ENCODE data around the gene ZBTB21. TPM values are rescaled to one million over a fixed set of nuclear protein-coding genes. Genes with fewer than 3 reads are reported as not detected.

Gene ZBTB21
- total RNA-seq, 1 experiment from 2014 or later = 18.1 TPM

DNA sequence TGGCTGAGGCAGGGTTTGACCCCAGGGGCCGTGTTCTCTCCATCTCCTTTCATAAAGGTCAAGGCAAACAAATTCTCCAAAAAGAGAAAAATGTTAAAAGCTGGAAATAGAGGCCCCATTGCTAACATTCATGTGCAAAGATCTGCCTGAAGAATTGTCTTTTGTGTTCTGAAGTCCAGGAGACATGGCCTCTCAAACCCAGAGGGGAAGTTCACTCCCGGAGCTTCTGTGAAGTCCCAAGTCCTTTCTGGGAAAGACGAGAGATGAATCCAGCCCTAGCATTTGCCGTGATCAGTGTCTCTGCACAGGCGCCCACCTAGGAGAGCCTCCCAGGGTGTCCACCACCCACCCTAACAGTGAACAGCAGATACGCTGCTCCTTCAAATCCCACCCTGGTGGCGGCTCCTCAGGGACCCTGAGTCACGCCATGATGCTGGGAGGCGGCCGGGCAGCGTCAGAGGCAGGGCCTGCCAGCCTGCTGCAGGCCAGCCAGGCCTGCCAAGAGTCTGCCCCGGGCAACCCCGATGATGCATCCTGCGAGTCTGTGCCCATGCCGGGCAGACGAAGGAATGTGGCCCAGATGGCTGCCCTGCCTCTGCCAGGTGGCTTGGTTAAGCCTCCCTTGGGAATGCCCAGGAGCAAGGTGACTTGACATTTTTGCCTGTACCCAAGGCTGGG lies 51.1 kb downstream of the ZBTB21 start:
- DNase-seq = no peak
- H3K79me1 ChIP-seq (ENCODE audit: insufficient read depth, low read depth, low read length, poor library complexity, severe bottlenecking) = no peaks in the 10 kb centered on the region
- TF ChIP-seq, protein P1, sequence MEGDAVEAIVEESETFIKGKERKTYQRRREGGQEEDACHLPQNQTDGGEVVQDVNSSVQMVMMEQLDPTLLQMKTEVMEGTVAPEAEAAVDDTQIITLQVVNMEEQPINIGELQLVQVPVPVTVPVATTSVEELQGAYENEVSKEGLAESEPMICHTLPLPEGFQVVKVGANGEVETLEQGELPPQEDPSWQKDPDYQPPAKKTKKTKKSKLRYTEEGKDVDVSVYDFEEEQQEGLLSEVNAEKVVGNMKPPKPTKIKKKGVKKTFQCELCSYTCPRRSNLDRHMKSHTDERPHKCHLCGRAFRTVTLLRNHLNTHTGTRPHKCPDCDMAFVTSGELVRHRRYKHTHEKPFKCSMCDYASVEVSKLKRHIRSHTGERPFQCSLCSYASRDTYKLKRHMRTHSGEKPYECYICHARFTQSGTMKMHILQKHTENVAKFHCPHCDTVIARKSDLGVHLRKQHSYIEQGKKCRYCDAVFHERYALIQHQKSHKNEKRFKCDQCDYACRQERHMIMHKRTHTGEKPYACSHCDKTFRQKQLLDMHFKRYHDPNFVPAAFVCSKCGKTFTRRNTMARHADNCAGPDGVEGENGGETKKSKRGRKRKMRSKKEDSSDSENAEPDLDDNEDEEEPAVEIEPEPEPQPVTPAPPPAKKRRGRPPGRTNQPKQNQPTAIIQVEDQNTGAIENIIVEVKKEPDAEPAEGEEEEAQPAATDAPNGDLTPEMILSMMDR (conservative IDR thresholded peaks at IDR 0.05) = no peak
- H4K20me1 ChIP-seq (ENCODE audit: control insufficient read depth, insufficient read depth, insufficient read length) = no peaks in the 10 kb centered on the region
- H2AK5ac ChIP-seq (ENCODE audit: insufficient read length, low read length) = no peak overlapping the region
- H3K4ac ChIP-seq (ENCODE audit: low read depth, low read length) = no peak overlapping the region
- H3K56ac ChIP-seq (ENCODE audit: insufficient read length, low read depth, low read length) = no peak overlapping the region
- H2BK20ac ChIP-seq (ENCODE audit: low read depth, low read length, poor library complexity, severe bottlenecking) = no peak overlapping the region
- no peak overlapping the region for H2BK5ac ChIP-seq (ENCODE audit: insufficient read length, low read length)
- no peak overlapping the region for H2AFZ ChIP-seq (ENCODE audit: low read length)
- H3K27ac ChIP-seq (ENCODE audit: insufficient read length, low read depth, low read length) = no peak overlapping the region
- no peaks in the 10 kb centered on the region for H3K27me3 ChIP-seq (ENCODE audit: insufficient read depth, low read length)
- H3K14ac ChIP-seq (ENCODE audit: insufficient read depth, low read length) = no peak overlapping the region
- H4K5ac ChIP-seq (ENCODE audit: insufficient read length, low read depth, low read length) = no peak overlapping the region
- H3T11ph ChIP-seq (ENCODE audit: low read length) = no peak overlapping the region
- no peak overlapping the region for H3K23ac ChIP-seq (ENCODE audit: insufficient read length, low read depth, low read length)
- no CpG with 5 or more reads among the region's 16 CpGs for WGBS (ENCODE audit: extremely low coverage, insufficient read length, low lambda C conversion rate)
- H2BK15ac ChIP-seq (ENCODE audit: low read depth, low read length) = no peak overlapping the region
- no peak overlapping the region for H2BK120ac ChIP-seq (ENCODE audit: low read depth, low read length, poor library complexity, severe bottlenecking)
- H3K4me2 ChIP-seq (ENCODE audit: insufficient read depth, insufficient read length, low read length) = no peak overlapping the region
- H3K23me2 ChIP-seq (ENCODE audit: insufficient read length, low read depth, low read length, poor library complexity, severe bottlenecking) = peaks cover 4% of the 10 kb centered on the region
- H3K79me2 ChIP-seq (ENCODE audit: insufficient read depth, low read length) = no peaks in the 10 kb centered on the region
- no peak overlapping the region for H3K18ac ChIP-seq (ENCODE audit: insufficient read length, low read depth, low read length)
- no peak overlapping the region for H4K91ac ChIP-seq (ENCODE audit: insufficient read length, low read depth, low read length)
- H2BK12ac ChIP-seq (ENCODE audit: insufficient read length, low read depth, low read length) = no peak overlapping the region
- Mint-ChIP-seq H3K4me1 (peaks cover 14 to 19% of the 10 kb centered on the region in 2 experiments), H3K27me3 (ENCODE audit: low read depth) (peaks cover 10% of the 10 kb centered on the region), H3K27ac (no peak overlapping the region), H3K9me3 (no peaks in the 10 kb centered on the region; a peak in 2 of 5 replicates), H3K4me3 (no peak overlapping the region), H3K36me3 (ENCODE audit: insufficient read depth in 1 of 3, low read depth in 3 of 3) (no peaks in the 10 kb centered on the region)
- no peak overlapping the region for H3K9ac ChIP-seq (ENCODE audit: extremely low read depth, insufficient read length, low read length)
- no peaks in the 10 kb centered on the region for H3K9me3 ChIP-seq (ENCODE audit: control insufficient read depth, low read depth, low read length)
- no peaks in the 10 kb centered on the region; the same call in 1 of the 2 replicates for H3K4me1 ChIP-seq (ENCODE audit: insufficient read depth, low read length)
- H4K8ac ChIP-seq (replicated peaks; ENCODE audit: insufficient read length, low read depth, low read length) = no peak overlapping the region
